Measurements from ENCODE around the gene AR. TPM values are rescaled to one million over a fixed set of nuclear protein-coding genes. Genes with fewer than 3 reads are reported as not detected.

Gene AR
- total and polyA plus RNA-seq, 9 of the 15 experiments (the other 6 are each of a cell fraction or from before 2014, with no cell fraction given): 0.01 to 0.04 (median 0.01) TPM; not detected in 6

- Histone ChIP-seq H3K9me1 (ENCODE audit: control insufficient read depth, insufficient read depth, low read length) (no peaks in the 10 kb centered on the region), H3K4me1 (replicated peaks in 1 of 2; ENCODE audit: control insufficient read depth in 2 of 2, insufficient read depth in 2 of 2, low read length in 2 of 2) (no peaks in the 10 kb centered on the region), H3K9me3 (replicated peaks; ENCODE audit: control insufficient read depth, insufficient read depth, low read depth, low read length) (no peaks in the 10 kb centered on the region), H3K4me2 (ENCODE audit: insufficient read depth, low read length) (no peak overlapping the region), H2AFZ (ENCODE audit: low read depth, low read length) (no peak overlapping the region), H3K79me2 (ENCODE audit: control insufficient read depth, insufficient read depth, low read length) (no peaks in the 10 kb centered on the region), H3K9ac (ENCODE audit: insufficient read depth in 1 of 2, low read depth in 2 of 2, low read length in 2 of 2) (no peak overlapping the region), H3K4me3 (no peak overlapping the region), H3K27ac (ENCODE audit: extremely low read depth, low read depth, low read length) (no peak overlapping the region), H3K36me3 (ENCODE audit: control insufficient read depth, insufficient read depth, low read length) (no peaks in the 10 kb centered on the region), H3K27me3 (ENCODE audit: control insufficient read depth in 2 of 2, insufficient read depth in 2 of 2, low read length in 2 of 2) (no peaks in the 10 kb centered on the region), H4K20me1 (replicated peaks; ENCODE audit: control insufficient read depth, insufficient read depth, low read length) (no peaks in the 10 kb centered on the region)
- DNase-seq (ENCODE audit: extremely low read depth in 1 of 4, low spot score in 3 of 4): no peak
- no peak for ATAC-seq
- no TSS peak for BruUV-seq (replicated peaks)
- CTCF ChIA-PET (ENCODE audit: low intra/inter-chr PET ratio): no interaction called here
- in situ Hi-C loops (cut with MboI) (no loop called here), intact Hi-C loops (cut with micrococcal nuclease) (no loop called here)
- POLR2A ChIA-PET: no interaction called here
- TF ChIP-seq PHTF2 (CRISPR knock-in tag; IDR thresholded peaks at IDR 0.05): no peak
- no peak for TF ChIP-seq ZFX (CRISPR knock-in tag; IDR thresholded peaks at IDR 0.05)
- no peak for TF ChIP-seq ZNF324 (CRISPR knock-in tag; IDR thresholded peaks at IDR 0.05)
- TF ChIP-seq AFF1 (IDR thresholded peaks at IDR 0.05; ENCODE audit: low read depth in 1 of 2, partially characterized antibody in 2 of 2): no peak
- TF ChIP-seq MTA1 (IDR thresholded peaks at IDR 0.05; ENCODE audit: borderline replicate concordance): no peak
- no peak for TF ChIP-seq NFIC (IDR thresholded peaks at IDR 0.05)
- TF ChIP-seq MAZ (CRISPR knock-in tag; conservative IDR thresholded peaks at IDR 0.05 in 1 of 2, IDR thresholded peaks at IDR 0.05 in 1 of 2): no peak
- FAIRE-seq: no peak
These were observed 40.8 kb upstream of the AR start for GRCh38 chrX:67503004-67503403.

Data from K562 (cell line).